H1 (cell line): ENCODE results near the gene ADARB2. TPM values are rescaled to one million over a fixed set of nuclear protein-coding genes. Genes with fewer than 3 reads are reported as not detected.

Experiments
- EGR1 ChIP-seq: IDR thresholded peaks from 2 replicates; pipeline ENCODE4 v1.6.1; 2011; ENCODE audit warnings: low read depth, low read length, borderline replicate concordance
- POU5F1 ChIP-seq: IDR thresholded peaks from 2 replicates; pipeline ENCODE4 v1.6.1; 2011; ENCODE audit warnings: low read depth, mild to moderate bottlenecking, low read length, moderate library complexity
- RBBP5 ChIP-seq: IDR thresholded peaks from 2 replicates; pipeline ENCODE4 v1.7.1; 2012; ENCODE audit warnings: low read depth, mild to moderate bottlenecking, inconsistent platforms, low read length, moderate library complexity, borderline replicate concordance
- SIN3A ChIP-seq, 2 experiments: IDR thresholded peaks in 1 of 2; conservative IDR thresholded peaks in 1 of 2; 2 replicates each; pipeline ENCODE4 v1.6.1; 2011 to 2012; ENCODE audit warnings: low read length in 2 of 2, improper control_type of control experiment in 1 of 2, low read depth in 1 of 2, mild to moderate bottlenecking in 1 of 2
- SIX5 ChIP-seq: IDR thresholded peaks from 2 replicates; pipeline ENCODE4 v1.6.1; 2011; ENCODE audit warnings: mild to moderate bottlenecking, low read depth, low read length
- SP1 ChIP-seq: IDR thresholded peaks from 2 replicates; pipeline ENCODE4 v1.6.1; 2011; ENCODE audit warnings: low read depth, low read length
- polyA plus RNA-seq, 7 experiments: library from polyadenylated mRNA; depleted of rRNA in 3 of 7; stranded (reverse) in 5 of 7; unstranded in 2 of 7; fragments of >200 nt in 5 of 7; fragments of 200-250 nt in 2 of 7; gene quantifications; 1 replicate in 5 of 7; 2 replicates in 1 of 7; 4 replicates in 1 of 7; pipeline versions ENCODE4 v1.2.1 to v1.2.3, GENCODE V29; 2011 to 2013; ENCODE audit warnings: missing spikeins in 2 of 7, mixed read lengths in 2 of 7
- total RNA-seq: library from RNA; stranded (reverse); fragmentation: NEBNext Ultra II Directional; extraction: Animal tissue kit (Norgen Biotek cat#: 25700); gene quantifications from 2 replicates; pipeline ENCODE4 v1.2.1, GENCODE V29; 2021
- TF ChIP-seq, protein P1 (sequence below): fragments of 300-600 bp; sonication (generic); IDR thresholded peaks from 2 replicates; pipeline ENCODE4 v1.7.1; 2012; ENCODE audit warnings: low read length, moderate library complexity, mild to moderate bottlenecking, inconsistent platforms; ENCODE audit not compliant: insufficient replicate concordance
- TF ChIP-seq, protein P2 (sequence below): IDR thresholded peaks from 2 replicates; pipeline ENCODE4 v1.6.1; 2012; ENCODE audit warnings: low read length, inconsistent platforms

Gene ADARB2
- total and polyA plus RNA-seq, 2 of the 8 experiments (the other 6 are each of a cell fraction or from before 2014, with no cell fraction given), result 2.2 to 2.8 TPM

DNA sequence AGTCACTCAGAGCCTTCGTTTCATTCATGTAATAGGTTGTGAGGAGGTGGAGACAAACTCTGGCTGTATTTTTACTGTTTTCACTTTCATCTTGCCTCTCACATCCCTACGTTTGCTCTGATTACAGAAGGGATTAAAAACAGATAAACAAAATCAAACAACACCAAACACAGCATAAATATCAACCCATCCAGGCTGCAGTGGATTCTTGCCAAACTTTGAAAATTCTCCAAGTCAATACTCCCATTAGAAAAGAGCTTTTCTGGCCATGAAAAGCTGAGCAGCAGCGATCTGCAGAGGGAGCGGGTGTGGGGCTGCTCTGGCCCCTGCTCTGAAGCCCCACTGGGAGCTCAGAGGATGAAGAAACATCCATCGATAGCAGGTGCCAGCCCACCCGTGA is 397.9 kb downstream of the ADARB2 start (continued):
- TF ChIP-seq, protein P1, sequence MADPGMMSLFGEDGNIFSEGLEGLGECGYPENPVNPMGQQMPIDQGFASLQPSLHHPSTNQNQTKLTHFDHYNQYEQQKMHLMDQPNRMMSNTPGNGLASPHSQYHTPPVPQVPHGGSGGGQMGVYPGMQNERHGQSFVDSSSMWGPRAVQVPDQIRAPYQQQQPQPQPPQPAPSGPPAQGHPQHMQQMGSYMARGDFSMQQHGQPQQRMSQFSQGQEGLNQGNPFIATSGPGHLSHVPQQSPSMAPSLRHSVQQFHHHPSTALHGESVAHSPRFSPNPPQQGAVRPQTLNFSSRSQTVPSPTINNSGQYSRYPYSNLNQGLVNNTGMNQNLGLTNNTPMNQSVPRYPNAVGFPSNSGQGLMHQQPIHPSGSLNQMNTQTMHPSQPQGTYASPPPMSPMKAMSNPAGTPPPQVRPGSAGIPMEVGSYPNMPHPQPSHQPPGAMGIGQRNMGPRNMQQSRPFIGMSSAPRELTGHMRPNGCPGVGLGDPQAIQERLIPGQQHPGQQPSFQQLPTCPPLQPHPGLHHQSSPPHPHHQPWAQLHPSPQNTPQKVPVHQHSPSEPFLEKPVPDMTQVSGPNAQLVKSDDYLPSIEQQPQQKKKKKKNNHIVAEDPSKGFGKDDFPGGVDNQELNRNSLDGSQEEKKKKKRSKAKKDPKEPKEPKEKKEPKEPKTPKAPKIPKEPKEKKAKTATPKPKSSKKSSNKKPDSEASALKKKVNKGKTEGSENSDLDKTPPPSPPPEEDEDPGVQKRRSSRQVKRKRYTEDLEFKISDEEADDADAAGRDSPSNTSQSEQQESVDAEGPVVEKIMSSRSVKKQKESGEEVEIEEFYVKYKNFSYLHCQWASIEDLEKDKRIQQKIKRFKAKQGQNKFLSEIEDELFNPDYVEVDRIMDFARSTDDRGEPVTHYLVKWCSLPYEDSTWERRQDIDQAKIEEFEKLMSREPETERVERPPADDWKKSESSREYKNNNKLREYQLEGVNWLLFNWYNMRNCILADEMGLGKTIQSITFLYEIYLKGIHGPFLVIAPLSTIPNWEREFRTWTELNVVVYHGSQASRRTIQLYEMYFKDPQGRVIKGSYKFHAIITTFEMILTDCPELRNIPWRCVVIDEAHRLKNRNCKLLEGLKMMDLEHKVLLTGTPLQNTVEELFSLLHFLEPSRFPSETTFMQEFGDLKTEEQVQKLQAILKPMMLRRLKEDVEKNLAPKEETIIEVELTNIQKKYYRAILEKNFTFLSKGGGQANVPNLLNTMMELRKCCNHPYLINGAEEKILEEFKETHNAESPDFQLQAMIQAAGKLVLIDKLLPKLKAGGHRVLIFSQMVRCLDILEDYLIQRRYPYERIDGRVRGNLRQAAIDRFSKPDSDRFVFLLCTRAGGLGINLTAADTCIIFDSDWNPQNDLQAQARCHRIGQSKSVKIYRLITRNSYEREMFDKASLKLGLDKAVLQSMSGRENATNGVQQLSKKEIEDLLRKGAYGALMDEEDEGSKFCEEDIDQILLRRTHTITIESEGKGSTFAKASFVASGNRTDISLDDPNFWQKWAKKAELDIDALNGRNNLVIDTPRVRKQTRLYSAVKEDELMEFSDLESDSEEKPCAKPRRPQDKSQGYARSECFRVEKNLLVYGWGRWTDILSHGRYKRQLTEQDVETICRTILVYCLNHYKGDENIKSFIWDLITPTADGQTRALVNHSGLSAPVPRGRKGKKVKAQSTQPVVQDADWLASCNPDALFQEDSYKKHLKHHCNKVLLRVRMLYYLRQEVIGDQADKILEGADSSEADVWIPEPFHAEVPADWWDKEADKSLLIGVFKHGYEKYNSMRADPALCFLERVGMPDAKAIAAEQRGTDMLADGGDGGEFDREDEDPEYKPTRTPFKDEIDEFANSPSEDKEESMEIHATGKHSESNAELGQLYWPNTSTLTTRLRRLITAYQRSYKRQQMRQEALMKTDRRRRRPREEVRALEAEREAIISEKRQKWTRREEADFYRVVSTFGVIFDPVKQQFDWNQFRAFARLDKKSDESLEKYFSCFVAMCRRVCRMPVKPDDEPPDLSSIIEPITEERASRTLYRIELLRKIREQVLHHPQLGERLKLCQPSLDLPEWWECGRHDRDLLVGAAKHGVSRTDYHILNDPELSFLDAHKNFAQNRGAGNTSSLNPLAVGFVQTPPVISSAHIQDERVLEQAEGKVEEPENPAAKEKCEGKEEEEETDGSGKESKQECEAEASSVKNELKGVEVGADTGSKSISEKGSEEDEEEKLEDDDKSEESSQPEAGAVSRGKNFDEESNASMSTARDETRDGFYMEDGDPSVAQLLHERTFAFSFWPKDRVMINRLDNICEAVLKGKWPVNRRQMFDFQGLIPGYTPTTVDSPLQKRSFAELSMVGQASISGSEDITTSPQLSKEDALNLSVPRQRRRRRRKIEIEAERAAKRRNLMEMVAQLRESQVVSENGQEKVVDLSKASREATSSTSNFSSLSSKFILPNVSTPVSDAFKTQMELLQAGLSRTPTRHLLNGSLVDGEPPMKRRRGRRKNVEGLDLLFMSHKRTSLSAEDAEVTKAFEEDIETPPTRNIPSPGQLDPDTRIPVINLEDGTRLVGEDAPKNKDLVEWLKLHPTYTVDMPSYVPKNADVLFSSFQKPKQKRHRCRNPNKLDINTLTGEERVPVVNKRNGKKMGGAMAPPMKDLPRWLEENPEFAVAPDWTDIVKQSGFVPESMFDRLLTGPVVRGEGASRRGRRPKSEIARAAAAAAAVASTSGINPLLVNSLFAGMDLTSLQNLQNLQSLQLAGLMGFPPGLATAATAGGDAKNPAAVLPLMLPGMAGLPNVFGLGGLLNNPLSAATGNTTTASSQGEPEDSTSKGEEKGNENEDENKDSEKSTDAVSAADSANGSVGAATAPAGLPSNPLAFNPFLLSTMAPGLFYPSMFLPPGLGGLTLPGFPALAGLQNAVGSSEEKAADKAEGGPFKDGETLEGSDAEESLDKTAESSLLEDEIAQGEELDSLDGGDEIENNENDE, result no peak
- TF ChIP-seq POU5F1 (no peak), SIN3A (conservative IDR thresholded peaks at IDR 0.05 in 1 of 2, IDR thresholded peaks at IDR 0.05 in 1 of 2; ENCODE audit: low read depth in 1 of 2, low read length in 2 of 2) (no peak), SP1 (no peak), RBBP5 (no peak), SIX5 (no peak), EGR1 (no peak)
- TF ChIP-seq, protein P2, sequence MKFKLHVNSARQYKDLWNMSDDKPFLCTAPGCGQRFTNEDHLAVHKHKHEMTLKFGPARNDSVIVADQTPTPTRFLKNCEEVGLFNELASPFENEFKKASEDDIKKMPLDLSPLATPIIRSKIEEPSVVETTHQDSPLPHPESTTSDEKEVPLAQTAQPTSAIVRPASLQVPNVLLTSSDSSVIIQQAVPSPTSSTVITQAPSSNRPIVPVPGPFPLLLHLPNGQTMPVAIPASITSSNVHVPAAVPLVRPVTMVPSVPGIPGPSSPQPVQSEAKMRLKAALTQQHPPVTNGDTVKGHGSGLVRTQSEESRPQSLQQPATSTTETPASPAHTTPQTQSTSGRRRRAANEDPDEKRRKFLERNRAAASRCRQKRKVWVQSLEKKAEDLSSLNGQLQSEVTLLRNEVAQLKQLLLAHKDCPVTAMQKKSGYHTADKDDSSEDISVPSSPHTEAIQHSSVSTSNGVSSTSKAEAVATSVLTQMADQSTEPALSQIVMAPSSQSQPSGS, result no peak
